SK-N-DZ (cell line): ENCODE results near the gene KIAA1671.
"Not testable (repeated sequence)": the region's sequence is repeated elsewhere in the genome, so short reads cannot be mapped to it uniquely, and the experiment has no call there.

Source experiments
- DNase-seq: peaks from one replicate; pipeline ENCODE4 v3.0.0-alpha.2; 2015; ENCODE audit warnings: low spot score

The KIAA1671 gene

DNA sequence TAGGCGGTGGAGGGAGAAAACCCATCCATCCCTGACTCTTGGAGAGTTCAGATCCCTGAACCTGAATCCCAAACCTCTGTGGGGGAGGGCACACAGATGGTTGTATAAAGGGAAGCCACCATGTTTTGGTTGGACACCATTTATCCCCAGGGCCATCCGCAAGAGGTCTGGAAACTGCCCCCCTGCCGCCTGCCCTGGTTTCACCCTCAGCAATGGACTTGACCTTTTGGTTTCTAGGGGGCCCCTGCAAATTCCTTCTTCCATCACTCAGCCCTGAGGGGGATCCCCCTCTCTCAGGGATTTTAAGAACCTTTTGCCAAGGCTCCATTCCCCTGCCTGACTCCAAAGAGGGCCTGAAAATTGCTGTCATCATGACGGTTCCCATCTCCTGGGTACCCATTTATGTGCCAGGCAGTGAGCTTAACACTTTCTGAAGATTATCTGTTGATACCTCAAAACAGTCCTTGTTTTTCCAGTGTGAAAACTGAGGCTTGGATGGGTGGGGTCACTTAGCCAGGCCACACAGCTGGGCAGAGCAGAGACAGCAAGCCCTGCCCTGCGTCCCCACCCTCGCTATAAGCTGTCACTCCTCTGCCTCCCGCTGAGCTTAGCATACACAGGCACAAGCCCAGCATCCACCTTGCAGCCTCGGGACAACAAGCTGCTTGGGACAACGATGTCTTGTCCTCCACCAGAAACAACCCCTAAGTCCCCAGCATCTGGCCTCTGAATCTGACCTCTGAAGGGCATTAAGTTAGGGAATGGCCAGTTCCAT lies 213.9 kb downstream of the KIAA1671 start:
- DNase-seq, result no peak

- DNase-seq, result no peak
These were observed 214.6 kb downstream of the KIAA1671 start for GRCh38 chr22:25167082-25167481.

GRCh38 chr22:25167834-25168601 lies 215.5 kb downstream of the KIAA1671 start:
- DNase-seq, result no peak

GRCh38 chr22:25169278-25170031 lies 216.9 kb downstream of the KIAA1671 start:
- no peak for DNase-seq

- no peak for DNase-seq
These were observed 218.0 kb downstream of the KIAA1671 start for GRCh38 chr22:25170426-25170980.

- DNase-seq, result no peak
These were observed 219.6 kb downstream of the KIAA1671 start for GRCh38 chr22:25172153-25172552.

DNA sequence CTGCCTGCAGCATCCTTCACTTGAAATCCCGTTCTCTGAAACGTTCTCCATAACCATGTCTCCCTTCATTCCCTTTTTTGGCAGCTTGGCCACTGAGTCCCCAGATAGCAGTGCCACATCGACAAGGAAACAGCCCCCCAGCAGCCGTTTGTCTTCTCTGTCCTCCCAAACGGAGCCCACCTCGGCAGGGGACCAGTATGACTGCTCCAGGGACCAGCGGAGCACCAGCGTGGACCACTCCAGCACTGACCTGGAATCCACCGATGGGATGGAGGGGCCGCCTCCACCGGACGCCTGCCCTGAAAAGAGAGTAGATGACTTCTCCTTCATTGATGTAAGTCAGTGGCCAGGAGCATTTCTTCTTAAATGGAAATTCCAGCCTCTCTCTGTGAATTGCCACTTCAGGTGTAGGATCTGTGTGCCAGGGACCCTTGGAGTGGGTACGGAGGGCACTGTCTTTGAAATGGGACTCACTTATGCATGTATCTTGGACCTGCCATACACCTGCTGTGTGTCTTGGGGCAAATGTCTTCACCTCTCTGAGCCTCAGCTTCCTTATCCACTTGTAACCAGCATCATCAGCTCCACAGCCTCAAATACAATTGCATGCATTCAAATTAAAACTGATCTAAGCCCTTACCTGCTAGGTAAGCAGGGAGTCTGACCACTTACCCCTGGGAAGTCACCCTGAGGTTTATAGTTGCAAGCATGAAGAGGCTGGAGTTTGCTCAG lies 221.8 kb downstream of the KIAA1671 start:
- no peak for DNase-seq

DNA sequence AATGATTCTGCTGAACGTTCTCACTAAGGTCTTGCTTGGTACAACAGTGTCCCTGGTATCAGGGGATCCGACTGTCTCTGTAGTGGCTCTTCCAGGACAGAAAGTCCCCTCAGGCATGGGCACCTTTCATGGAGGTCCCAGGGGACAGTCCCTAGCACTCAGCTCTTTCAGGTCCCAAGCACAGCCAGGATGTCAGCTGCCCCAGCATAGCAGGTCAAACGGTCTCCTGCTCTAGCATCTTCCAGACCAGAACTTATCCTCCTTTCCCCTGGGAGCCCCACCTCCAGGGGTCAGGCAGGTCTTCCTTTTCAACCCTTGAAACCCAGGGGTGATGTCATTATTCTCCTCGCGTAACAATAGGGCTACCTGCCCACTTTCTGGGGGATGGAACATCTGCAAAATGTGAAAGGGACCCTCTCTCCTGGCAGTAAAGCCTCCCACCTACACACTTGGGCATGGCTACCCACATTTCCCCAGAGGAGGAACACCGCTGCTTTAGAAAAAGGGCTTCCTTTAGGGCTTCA lies 222.4 kb downstream of the KIAA1671 start:
- no peak for DNase-seq

DNA sequence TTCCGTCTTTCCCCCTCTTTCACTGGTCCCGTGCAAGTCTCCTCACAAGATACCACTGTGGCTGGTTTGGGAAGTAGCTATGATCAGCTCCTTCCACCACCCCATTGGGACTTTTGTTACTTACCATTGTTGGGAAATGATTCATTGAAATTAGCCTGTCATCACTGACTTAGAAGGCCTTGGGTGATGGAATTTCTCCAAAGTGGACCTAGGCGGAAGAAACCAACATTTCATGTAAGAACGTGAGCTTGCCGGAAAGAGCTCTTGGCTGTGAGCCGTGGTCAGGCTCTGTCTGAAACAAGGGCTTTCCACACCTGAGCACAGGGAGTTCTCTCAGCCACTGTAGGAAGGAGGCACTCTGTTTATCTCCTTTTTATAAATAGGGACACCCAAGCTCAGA lies 223.7 kb downstream of the KIAA1671 start:
- DNase-seq, result no peak

DNA sequence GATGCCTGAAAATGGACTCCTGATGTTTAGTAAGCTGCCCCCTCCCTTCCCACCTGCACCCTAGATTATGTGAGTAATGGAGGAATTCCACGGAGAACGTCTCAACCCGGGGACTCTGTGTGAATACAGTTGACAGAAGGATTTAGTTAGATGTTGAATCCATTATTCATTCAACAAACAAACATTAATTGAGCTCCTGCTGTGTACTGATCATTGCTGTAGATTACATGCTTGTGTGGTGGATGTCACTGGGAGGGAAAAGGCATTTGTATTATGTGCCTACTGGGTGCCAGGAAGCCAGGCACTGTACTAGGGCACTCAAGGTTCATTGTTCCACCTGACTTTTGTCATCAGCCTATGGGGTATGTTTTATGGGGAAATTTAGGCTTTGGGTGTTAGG lies 224.3 kb downstream of the KIAA1671 start:
- DNase-seq, result no peak

GRCh38 chr22:25177226-25177625 lies 224.7 kb downstream of the KIAA1671 start:
- no peak for DNase-seq

DNA sequence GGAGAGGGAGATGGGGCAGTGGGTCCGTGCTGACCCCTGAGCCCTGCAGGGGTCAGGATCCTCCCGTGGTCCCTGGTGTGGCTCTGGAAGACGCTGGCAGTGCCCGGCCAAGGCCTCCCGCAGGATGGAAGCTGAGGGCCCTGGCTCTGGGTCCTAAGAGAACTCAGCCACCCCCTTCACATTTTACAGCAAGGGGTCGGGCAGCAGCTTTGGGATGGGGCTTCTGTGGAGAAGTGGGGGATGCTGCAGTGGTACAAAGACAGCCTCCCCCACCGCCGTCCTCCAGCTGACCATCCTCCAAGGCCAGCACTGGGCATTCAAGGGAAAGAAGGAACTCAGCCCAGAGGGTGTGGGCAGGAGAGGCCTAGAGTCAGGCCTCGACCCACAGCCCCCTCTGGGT lies 225.4 kb downstream of the KIAA1671 start:
- no peak for DNase-seq

- DNase-seq, result not testable (repeated sequence)
These were observed 225.8 kb downstream of the KIAA1671 start for GRCh38 chr22:25178348-25178747.

GRCh38 chr22:25178869-25179631 lies 226.5 kb downstream of the KIAA1671 start:
- not testable (repeated sequence) for DNase-seq

DNA sequence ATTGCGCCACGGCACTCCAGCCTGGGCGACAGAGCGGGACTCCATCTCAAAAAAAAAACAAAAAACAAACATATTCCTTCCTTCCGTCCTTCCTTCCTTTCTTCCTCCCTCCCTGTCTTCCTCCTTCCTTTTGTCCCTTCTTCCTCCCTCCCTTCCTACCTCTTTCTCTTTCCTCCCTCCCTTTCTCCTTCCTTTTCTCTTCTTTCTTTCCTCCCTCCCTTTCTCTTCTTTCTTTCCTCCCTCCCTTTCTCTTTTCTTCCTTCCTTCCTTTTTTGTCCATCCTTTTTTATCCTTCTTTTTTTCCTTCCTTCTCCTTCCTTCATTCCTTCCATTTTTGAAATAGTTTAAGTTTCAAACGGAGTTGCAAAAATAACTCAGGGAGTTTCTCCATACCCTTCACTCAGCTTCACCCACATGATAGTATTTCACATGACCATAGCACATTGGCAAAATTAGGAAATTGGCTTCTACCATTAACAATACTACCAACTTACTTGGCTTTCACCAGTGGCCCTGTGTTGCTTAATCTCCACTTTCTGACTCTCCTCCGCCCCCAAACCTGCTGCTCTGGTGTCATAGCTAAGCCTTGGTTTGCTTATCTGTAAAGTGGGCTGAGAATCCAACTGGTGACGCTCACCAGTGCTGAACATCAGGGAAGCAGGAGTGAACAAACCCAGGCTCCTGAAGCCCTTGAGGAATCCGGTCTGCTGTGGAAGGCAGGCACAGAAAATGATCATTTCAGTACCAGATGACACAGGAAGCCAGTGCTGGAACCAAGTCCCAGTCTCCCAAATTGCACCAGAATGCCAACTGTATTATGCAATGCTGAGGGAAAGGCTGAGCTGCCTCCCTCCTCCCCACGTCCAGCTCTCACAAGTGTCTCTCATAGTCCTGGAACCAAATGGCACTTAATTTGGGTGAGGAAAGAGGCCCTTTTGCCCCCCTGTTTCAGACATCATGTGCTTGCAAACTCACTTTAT lies 229.9 kb downstream of the KIAA1671 start:
- no peak for DNase-seq

DNA sequence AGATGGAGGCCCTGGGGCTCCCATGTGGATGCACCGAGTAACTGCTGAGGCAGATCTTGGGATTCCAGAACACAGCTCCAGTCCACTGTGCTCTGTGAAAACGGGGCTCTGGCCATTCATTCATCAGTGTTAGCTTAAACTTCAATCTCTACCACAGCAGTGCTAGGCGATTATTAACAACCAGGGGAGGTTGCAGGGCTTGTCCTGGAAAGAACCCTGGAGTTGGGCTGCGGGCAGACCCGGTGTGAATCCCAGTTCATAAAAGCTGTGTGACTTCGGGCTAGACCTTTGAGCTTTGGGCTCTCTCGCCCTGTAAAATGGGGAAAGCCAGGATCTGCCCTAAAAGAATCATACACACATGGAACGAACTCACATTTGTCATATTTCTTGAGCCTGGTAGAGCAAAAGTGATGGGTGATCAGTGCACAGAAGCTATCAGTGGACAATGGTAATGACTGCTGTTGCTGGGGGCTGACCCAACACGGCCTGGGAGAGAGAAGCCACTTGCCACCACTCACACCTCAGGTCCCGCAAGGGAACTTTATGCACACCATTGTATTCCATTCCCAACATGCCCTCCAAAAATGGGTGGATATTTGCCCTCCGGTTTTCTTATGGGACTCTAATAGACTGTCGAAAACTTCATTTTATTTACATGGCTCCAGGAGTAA lies 231.6 kb downstream of the KIAA1671 start:
- no peak for DNase-seq

- DNase-seq, result no peak
These were observed 233.6 kb downstream of the KIAA1671 start for GRCh38 chr22:25186140-25186539.

GRCh38 chr22:25187469-25187868 lies 235.0 kb downstream of the KIAA1671 start:
- no peak for DNase-seq
